ENCODE results near the gene STK39. TPM values are rescaled to one million over a fixed set of nuclear protein-coding genes. Genes with fewer than 3 reads are reported as not detected.

The STK39 gene
- total RNA-seq, 4 donors from 2014 or later, result 8.9 to 28.3 (median 14.5) TPM

DNA sequence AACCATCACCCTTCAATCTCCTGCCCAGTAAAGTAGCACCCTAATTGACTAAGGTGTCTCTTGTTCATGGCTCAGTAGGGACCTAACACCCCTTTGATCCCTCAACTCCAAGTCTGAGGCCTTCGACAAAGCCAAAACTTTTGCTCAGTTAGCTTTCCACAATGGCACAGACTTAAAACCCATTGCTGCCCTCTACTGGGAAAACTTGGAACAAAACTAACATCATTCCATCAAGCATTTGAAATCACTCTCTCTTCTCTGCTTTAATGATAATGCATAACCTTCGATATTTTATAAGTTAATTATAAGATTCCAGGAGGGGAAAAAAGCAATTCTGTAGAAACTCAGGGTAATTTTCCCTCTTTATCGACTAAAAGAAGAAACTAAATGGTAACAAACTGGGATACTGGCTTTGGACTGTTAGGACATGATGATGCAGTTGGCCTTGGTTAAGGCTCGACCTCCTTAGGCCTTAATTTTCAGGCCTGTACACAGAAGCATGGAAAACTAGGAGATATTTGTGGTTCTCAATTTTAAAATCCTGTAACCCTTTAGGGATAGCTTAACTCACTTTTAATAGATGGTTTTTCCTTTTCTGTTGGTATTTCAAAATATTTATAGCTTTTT is 127.8 kb downstream of the STK39 start:
- intact Hi-C loops (cut with DNase I; ENCODE audit: low total_unique reads), result no loop called here
- no peak overlapping the region for H3K4me3 ChIP-seq (ENCODE audit: low read depth, poor library complexity, severe bottlenecking)
- 46 to 50% methylated on average over 4 of the region's 4 CpGs for WGBS, 2 donors
- peak in 1 of 2 donors; percentile 24 for DNase-seq (ENCODE audit: low spot score in 2 of 2)
- TF ChIP-seq POLR2A (IDR thresholded peaks at IDR 0.05), result no peak
- TF ChIP-seq, protein P1, sequence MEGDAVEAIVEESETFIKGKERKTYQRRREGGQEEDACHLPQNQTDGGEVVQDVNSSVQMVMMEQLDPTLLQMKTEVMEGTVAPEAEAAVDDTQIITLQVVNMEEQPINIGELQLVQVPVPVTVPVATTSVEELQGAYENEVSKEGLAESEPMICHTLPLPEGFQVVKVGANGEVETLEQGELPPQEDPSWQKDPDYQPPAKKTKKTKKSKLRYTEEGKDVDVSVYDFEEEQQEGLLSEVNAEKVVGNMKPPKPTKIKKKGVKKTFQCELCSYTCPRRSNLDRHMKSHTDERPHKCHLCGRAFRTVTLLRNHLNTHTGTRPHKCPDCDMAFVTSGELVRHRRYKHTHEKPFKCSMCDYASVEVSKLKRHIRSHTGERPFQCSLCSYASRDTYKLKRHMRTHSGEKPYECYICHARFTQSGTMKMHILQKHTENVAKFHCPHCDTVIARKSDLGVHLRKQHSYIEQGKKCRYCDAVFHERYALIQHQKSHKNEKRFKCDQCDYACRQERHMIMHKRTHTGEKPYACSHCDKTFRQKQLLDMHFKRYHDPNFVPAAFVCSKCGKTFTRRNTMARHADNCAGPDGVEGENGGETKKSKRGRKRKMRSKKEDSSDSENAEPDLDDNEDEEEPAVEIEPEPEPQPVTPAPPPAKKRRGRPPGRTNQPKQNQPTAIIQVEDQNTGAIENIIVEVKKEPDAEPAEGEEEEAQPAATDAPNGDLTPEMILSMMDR (IDR thresholded peaks at IDR 0.05), result no peak

DNA sequence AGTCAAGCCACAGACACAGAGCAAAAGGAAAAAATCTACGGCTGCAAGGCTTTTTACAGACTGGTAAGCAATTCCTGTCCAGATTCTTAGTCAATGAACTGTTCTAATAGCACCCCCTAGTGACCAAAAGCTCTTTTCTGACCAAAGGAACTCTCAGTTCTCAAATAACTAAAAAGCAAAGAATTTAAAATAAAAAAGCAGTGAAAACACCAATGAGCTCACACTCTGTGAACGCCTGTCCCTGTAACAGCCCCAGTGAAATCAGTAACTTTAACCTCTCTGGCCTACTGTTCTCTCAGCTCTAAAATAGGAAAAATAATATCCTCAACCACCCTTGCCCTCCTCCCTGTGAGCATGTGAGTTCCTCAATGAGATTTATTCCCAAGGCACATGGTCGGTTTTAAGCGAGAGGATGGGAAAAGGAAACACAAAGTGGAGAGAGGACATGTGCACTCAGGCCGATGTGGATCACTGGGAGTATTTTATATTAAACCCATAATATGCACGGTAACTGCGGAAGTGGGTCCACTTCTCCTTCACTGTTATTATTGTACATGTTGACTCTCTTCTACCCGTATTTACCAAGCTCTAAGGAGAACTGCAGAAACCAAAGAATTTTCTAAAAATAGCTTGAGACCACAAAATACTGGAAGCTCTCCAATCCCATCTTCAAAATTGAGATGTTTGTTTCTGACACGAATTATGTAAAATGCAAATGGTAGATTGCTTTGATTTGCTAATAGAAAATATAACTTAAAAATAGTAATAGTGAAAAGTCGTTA is 128.5 kb downstream of the STK39 start:
- 61 to 62% methylated on average over 10 of the region's 10 CpGs for WGBS, 2 donors
- no peak overlapping the region for H3K4me3 ChIP-seq (ENCODE audit: low read depth, poor library complexity, severe bottlenecking)
- intact Hi-C loops (cut with DNase I; ENCODE audit: low total_unique reads), result no loop called here
- DNase-seq (ENCODE audit: low spot score in 2 of 2), result no peak
- no peak for TF ChIP-seq POLR2A (IDR thresholded peaks at IDR 0.05)
- TF ChIP-seq, protein P1 (IDR thresholded peaks at IDR 0.05), result no peak

DNA sequence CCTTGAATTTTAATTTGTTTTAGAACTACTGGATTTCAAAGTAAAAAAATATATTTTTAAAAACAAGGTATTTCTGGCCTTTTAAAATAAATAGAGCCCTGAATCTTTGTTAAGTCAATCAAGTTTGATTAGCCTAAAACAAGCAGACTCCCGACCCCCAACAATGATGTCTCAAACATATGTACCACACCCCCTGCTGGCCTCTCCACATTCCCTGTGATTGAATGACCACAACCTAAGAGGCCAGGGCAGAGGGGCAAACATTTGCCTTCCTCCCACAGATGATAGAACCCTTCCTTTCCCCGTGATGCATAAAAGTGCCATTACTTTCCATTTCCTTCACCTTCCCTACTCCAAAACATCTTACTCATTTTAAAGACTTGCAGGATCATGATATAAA is 130.9 kb downstream of the STK39 start:
- intact Hi-C loops (cut with DNase I; ENCODE audit: low total_unique reads), result no loop called here
- no peak for DNase-seq (ENCODE audit: low spot score in 2 of 2)
- 94 to 95% methylated on average over 2 of the region's 2 CpGs for WGBS, 2 donors
- TF ChIP-seq POLR2A (IDR thresholded peaks at IDR 0.05), result no peak
- TF ChIP-seq, protein P1 (IDR thresholded peaks at IDR 0.05), result no peak
- no peak overlapping the region for H3K4me3 ChIP-seq (ENCODE audit: low read depth, poor library complexity, severe bottlenecking)

DNA sequence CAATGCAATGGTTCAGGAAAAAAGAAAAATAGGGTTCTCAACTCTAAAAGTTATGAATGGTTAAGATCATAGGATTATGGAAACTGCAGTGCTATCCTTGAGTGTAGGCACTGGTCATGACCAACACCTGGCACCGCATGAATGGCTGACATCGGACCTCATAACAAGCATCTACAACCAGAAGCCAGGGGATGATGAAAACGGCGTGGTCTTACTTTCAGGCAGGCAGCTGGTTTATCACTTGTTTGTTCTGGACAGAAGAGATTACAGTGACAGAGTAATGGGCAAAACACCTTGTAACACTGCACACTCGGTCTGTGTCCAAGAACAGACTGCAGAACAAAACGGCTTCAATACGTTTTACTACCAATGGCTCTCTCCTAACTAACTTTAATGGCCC is 132.8 kb downstream of the STK39 start:
- TF ChIP-seq, protein P1 (IDR thresholded peaks at IDR 0.05), result no peak
- TF ChIP-seq POLR2A (IDR thresholded peaks at IDR 0.05), result no peak
- H3K4me3 ChIP-seq (ENCODE audit: low read depth, poor library complexity, severe bottlenecking), result no peak overlapping the region
- intact Hi-C loops (cut with DNase I; ENCODE audit: low total_unique reads), result no loop called here
- no peak for DNase-seq (ENCODE audit: low spot score in 2 of 2)
- WGBS, 2 donors, result 87 to 88% methylated on average over 7 of the region's 7 CpGs

DNA sequence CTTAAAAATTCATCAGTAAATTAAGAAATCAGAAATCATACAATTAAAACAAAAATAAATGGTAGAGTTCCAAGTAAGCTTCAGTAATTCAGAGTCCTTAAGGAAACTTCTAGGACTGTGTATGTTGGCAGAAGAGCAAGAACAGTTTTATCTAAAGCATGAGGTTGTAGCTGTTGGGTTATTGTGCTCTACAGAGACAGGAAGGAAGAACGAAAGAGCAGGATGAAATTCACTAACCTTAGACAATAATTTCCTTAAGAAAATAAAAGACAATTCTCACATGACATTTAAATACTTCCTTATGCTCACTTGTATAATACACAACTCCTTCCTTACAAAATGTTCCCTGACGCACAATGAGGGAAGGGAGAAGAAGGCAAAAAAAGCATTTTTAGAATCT is 133.4 kb downstream of the STK39 start:
- H3K4me3 ChIP-seq (ENCODE audit: low read depth, poor library complexity, severe bottlenecking), result no peak overlapping the region
- 76 to 78% methylated on average over 2 of the region's 2 CpGs for WGBS, 2 donors
- intact Hi-C loops (cut with DNase I; ENCODE audit: low total_unique reads), result no loop called here
- no peak for DNase-seq (ENCODE audit: low spot score in 2 of 2)
- TF ChIP-seq, protein P1 (IDR thresholded peaks at IDR 0.05), result no peak
- TF ChIP-seq POLR2A (IDR thresholded peaks at IDR 0.05), result no peak

All from lower leg skin (tissue), 4 donors.